ENCODE data around the gene SERTAD2. TPM values are rescaled to one million over a fixed set of nuclear protein-coding genes. Genes with fewer than 3 reads are reported as not detected.

The SERTAD2 gene
- total and polyA plus RNA-seq, 2 donors (not counting 3 experiments of a cell fraction or from before 2014, with no cell fraction given), result 5.5 to 11.2 TPM

- H3K4me1 ChIP-seq (ENCODE audit: control insufficient read depth, extremely low read depth, insufficient read depth, low read length), result peaks cover 7% of the 10 kb centered on the region
- BruUV-seq (replicated peaks), result no TSS peak
- ChIA-PET CTCF (interaction anchor here (0.5 to 4.7 kb wide), 5 partner anchors 12 to 251 kb away, joined by 3 to 22 read pairs (median 5); no protein-coding TSS in a partner anchor), POLR2A (no interaction called here)
- H2AFZ ChIP-seq (ENCODE audit: low read depth, low read length), result no peak overlapping the region
- no peaks in the 10 kb centered on the region for H4K20me1 ChIP-seq (replicated peaks; ENCODE audit: control insufficient read depth, extremely low read depth, insufficient read depth, low read length)
- intact Hi-C loops (cut with micrococcal nuclease), result no loop called here
- FAIRE-seq, result no peak
- H3K27me3 ChIP-seq (ENCODE audit: control insufficient read depth in 2 of 2, insufficient read depth in 2 of 2, low read length in 2 of 2), result no peaks in the 10 kb centered on the region
- no peak overlapping the region for H3K4me2 ChIP-seq (ENCODE audit: insufficient read depth, low read length)
- TF ChIP-seq, protein P1, sequence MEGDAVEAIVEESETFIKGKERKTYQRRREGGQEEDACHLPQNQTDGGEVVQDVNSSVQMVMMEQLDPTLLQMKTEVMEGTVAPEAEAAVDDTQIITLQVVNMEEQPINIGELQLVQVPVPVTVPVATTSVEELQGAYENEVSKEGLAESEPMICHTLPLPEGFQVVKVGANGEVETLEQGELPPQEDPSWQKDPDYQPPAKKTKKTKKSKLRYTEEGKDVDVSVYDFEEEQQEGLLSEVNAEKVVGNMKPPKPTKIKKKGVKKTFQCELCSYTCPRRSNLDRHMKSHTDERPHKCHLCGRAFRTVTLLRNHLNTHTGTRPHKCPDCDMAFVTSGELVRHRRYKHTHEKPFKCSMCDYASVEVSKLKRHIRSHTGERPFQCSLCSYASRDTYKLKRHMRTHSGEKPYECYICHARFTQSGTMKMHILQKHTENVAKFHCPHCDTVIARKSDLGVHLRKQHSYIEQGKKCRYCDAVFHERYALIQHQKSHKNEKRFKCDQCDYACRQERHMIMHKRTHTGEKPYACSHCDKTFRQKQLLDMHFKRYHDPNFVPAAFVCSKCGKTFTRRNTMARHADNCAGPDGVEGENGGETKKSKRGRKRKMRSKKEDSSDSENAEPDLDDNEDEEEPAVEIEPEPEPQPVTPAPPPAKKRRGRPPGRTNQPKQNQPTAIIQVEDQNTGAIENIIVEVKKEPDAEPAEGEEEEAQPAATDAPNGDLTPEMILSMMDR (IDR thresholded peaks at IDR 0.05; ENCODE audit: extremely low read depth in 1 of 2, insufficient read depth in 1 of 2, low read depth in 1 of 2, low read length in 2 of 2), result no peak
- H3K9me3 ChIP-seq (replicated peaks; ENCODE audit: control insufficient read depth, insufficient read depth, low read length), result no peaks in the 10 kb centered on the region
- no peaks in the 10 kb centered on the region for H3K79me2 ChIP-seq (ENCODE audit: control insufficient read depth, insufficient read depth, low read length)
- H3K36me3 ChIP-seq (ENCODE audit: control insufficient read depth in 2 of 2, extremely low read depth in 1 of 2, insufficient read depth in 2 of 2, low read length in 2 of 2), result no peaks in the 10 kb centered on the region
- no peak overlapping the region for H3K9ac ChIP-seq (replicated peaks; ENCODE audit: extremely low read depth, insufficient read depth, low read length)
- dilution Hi-C loops (cut with MboI; ENCODE audit: extremely low pct_ligation_motif_present, low sequenced_read_pairs), result no loop called here
- H3K9me1 ChIP-seq (replicated peaks; ENCODE audit: control insufficient read depth, extremely low read depth, insufficient read depth, low read length), result no peaks in the 10 kb centered on the region
- no peak overlapping the region for H3K27ac ChIP-seq (ENCODE audit: insufficient read depth, low read depth, low read length)
- DNase-seq (ENCODE audit: low read depth, low spot score), result no peak
- H3K4me3 ChIP-seq (replicated peaks in 1 of 3; ENCODE audit: insufficient read depth in 1 of 3, low read depth in 1 of 3, low read length in 3 of 3), result no peak overlapping the region
Observed at GRCh38 chr2:64581777-64582539, 71.8 kb downstream of the SERTAD2 start.

Other genes with a start within 250 kb of the SERTAD2 start
- gene LGALSL, start 199.8 kb downstream of the SERTAD2 start, total RNA-seq, result 2.3 and 5.8 TPM in 2 replicates
- gene LGALSL, start 199.8 kb downstream of the SERTAD2 start, polyA plus RNA-seq, result 2.1 and 2.6 TPM in 2 replicates
- 15.3 and 16.7 TPM in 2 replicates for gene AFTPH, start 129.6 kb downstream of the SERTAD2 start, total RNA-seq
- gene AFTPH, start 129.6 kb downstream of the SERTAD2 start, polyA plus RNA-seq, result 6.0 and 6.9 TPM in 2 replicates

Data from endothelial cell of umbilical vein (primary cell).